MG63 (cell line): ENCODE data around the gene JPT2. TPM values are rescaled to one million over a fixed set of nuclear protein-coding genes. Genes with fewer than 3 reads are reported as not detected.
"Not testable (repeated sequence)": the region's sequence is repeated elsewhere in the genome, so short reads cannot be mapped to it uniquely, and the experiment has no call there.

Experiments used
- DNase-seq: peaks from one replicate; pipeline ENCODE4 v3.0.0-alpha.2; 2020
- H3K27me3 ChIP-seq: fragments of 250-450 bp; sonication (Bioruptor Pico); 2 replicates; pipeline ENCODE4 v1.5.1; 2020; ENCODE audit warnings: mild to moderate bottlenecking, moderate library complexity
- H3K36me3 ChIP-seq: fragments of 250-450 bp; sonication (Bioruptor Pico); 2 replicates; pipeline ENCODE4 v1.5.1; 2020; ENCODE audit warnings: mild to moderate bottlenecking, moderate library complexity
- H3K4me3 ChIP-seq: fragments of 250-450 bp; sonication (Bioruptor Pico); 2 replicates; pipeline ENCODE4 v1.5.1; 2020; ENCODE audit warnings: mild to moderate bottlenecking, moderate library complexity
- H3K9me3 ChIP-seq: fragments of 250-450 bp; sonication (Bioruptor Pico); 2 replicates; pipeline ENCODE4 v1.5.1; 2020; ENCODE audit warnings: mild to moderate bottlenecking, moderate library complexity
- total RNA-seq: library from RNA; depleted of rRNA; stranded (reverse); fragments of >200 nt; shearing (Covaris generic); gene quantifications from 2 replicates; pipeline ENCODE4 v1.2.3, GENCODE V29; 2014; ENCODE audit warnings: low replicate concordance

The JPT2 gene
- total RNA-seq, 1 experiment from 2014 or later = 129 TPM

DNA sequence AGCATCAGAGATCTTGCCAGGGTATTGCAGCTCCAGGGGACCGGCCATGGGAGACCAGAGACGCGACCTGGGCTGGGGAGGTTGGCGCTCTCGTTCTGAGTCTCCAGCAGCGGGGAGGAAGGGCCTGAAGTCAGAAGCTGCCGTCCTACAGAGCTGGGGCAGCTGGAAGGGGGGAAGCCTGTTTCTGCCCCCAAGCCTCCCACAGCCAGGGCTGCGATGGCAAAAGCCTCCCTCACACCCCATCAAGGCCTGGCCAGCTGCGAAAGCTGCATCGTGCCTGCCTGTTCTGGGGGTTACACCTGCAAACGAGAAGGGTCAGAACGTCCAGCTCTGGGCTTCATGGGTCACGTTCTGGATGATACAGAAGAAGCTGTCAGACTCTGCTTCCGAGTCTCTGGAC is 54.0 kb downstream of the JPT2 start:
- Histone ChIP-seq H3K9me3 (peaks cover 6% of the 10 kb centered on the region; the same call in 1 of the 2 replicates), H3K36me3 (peaks cover 54% of the 10 kb centered on the region)
- DNase-seq = no peak

DNA sequence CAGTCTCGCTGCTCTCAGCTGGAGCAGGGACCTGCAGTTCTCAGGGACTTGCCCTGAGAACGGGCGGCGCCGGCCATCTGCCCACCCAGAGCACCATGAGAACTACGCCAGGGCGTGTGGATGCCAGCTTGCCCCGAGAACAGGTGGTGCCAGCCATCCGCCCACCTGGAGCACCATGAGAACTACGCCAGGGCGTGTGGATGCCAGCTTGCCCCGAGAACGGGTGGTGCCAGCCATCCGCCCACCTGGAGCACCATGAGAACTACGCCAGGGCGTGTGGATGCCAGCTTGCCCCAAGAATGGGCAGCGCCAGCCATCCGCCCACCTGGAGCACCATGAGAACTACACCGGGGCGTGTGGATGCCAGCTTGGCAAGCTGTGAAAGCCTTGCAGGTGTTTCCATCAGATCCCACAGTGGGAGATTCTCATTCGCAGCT is 54.5 kb downstream of the JPT2 start:
- H3K27me3 ChIP-seq, H3K4me3 ChIP-seq, DNase-seq, H3K9me3 ChIP-seq: not testable (repeated sequence)
- peaks cover 52% of the 10 kb centered on the region for H3K36me3 ChIP-seq

More for the DNA sequence above, 54.0 kb downstream of the JPT2 start:
- Histone ChIP-seq H3K27me3 (no peaks in the 10 kb centered on the region), H3K4me3 (no peak overlapping the region)

DNA sequence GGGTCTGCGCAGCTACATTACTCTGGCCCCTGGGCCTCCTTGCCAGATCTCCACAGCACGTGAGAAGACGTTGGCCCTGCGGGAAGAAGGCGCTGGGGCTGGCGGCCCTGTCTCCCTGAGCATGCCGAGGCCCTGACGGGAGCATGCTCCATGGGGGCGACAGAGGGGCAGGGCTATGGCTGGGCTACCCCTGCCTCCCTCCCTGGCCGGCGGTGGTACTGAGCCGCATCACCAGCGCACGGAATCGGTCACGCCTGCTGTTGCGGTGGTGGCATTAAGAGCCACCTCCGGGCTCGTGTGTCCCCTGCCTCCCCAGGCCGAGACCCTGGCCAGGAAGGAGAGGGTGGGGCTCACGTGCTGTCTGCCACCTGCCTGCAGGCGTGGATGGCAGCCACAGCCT is 56.0 kb downstream of the JPT2 start:
- no peak overlapping the region for H3K4me3 ChIP-seq
- H3K36me3 ChIP-seq = peaks cover 41% of the 10 kb centered on the region
- no peaks in the 10 kb centered on the region for H3K27me3 ChIP-seq
- no peak for DNase-seq
- H3K9me3 ChIP-seq = peaks cover 6% of the 10 kb centered on the region; the same call in 1 of the 2 replicates

DNA sequence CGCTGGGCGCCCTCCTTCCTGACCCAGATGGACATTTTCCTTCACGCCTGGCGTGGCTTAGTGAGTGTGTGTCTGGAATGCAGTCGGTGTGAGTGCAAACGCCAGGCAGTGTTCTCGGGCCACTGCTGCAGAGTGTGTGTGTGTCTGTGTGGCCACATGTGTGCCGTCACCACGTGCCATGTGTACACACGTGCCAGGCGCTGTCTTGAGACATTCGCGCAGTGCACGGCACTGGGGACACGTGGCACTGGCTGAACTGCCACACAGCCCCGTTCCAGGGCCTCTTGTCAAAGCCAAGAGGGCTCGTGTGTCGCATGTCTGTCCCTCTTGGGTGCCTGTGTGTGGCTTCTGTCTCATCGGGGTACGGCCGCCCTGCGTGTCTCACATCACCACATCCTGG is 56.7 kb downstream of the JPT2 start:
- H3K36me3 ChIP-seq = peaks cover 39% of the 10 kb centered on the region
- peaks cover 6% of the 10 kb centered on the region; the same call in 1 of the 2 replicates for H3K9me3 ChIP-seq
- no peak overlapping the region for H3K4me3 ChIP-seq
- DNase-seq = no peak
- no peaks in the 10 kb centered on the region for H3K27me3 ChIP-seq

DNA sequence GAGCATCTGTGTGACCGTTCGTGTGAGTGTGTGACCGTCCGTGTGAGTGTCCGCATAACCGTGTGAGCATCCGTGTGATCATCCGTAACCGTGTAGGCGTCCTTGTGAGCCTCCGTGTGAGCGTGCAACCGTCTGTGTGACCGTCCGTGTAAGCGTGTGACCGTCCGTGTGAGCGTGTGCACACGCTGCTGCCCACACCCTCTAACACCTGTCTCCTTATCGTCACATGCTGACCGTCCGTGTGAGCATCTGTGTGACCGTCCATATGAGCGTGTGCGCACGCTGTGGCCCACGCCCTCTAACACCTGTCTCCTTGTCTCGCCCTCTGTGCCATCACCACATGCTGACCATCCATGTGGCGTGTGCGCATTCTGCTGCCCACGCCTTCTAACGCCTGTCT is 62.2 kb downstream of the JPT2 start:
- Histone ChIP-seq H3K36me3 (peaks cover 20% of the 10 kb centered on the region), H3K27me3 (no peaks in the 10 kb centered on the region), H3K9me3 (no peaks in the 10 kb centered on the region), H3K4me3 (no peak overlapping the region)
- no peak for DNase-seq

DNA sequence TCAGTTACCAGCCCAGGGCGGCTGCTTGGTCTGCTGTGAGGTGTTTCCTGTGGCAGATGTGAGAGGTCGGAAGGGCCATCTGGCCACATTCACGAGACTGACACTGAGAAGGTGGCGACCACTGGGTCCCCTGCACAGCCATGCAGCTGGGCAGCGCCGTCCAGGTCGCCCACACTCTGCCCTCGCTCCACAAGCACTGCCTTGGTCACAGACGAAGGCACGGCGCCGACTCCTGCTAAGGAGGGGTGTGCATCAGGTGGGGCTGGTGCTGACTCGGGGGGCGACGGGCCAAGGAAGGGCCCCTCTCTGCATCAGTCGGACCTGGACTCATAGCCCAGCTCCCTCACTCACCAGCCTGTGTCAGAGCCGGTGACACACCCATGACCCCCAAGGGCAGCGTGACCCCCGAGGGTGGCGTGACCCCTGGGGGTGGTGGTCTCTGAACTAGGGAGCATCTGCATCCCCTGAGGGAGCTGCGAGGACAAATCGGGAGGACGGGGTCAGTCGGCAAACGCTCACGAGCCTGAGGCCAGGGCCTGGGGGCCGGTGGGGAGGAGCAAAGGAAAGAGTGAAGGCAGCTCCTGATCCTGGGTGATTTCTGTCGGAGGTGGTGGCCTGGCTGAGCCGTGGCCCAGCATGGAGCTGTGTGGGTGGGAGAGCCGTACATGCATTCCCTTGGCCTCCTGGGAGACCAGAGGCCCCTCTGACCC is 62.9 kb downstream of the JPT2 start:
- Histone ChIP-seq H3K27me3 (no peaks in the 10 kb centered on the region), H3K36me3 (peaks cover 27% of the 10 kb centered on the region), H3K9me3 (no peaks in the 10 kb centered on the region), H3K4me3 (no peak overlapping the region)
- DNase-seq = no peak

DNA sequence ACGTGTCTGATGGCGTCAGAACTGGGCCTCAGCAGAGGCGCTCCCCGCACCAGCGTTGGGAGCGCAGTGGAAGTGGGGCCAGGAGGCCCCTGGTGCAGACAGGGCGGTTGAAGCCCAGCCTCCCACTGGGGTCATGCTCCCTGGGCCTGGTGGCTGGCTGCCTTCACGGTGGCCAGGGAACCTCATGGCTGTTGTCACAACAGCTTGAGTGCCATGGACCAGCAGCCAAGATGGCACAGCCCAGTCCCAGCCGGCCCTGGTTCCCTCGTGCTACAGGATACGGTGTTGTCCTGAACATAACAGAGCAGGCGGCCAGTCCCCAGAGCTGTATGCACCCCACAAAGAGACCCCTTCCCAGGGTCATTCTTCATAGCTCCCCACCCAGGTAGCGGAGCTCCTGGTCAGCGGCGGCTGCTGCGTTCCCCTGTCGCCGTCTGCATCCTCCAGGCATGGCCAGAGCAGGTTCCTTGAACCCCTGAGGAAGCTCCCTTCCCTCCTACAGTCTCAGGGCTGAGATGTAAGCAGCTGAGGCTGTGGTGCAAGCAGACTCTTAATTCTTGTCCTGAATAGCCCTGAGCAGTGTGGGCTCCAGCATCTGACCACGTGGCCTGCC is 63.6 kb downstream of the JPT2 start:
- no peaks in the 10 kb centered on the region for H3K27me3 ChIP-seq
- H3K9me3 ChIP-seq = no peaks in the 10 kb centered on the region
- no peak for DNase-seq
- H3K36me3 ChIP-seq = peaks cover 28% of the 10 kb centered on the region
- H3K4me3 ChIP-seq = no peak overlapping the region

DNA sequence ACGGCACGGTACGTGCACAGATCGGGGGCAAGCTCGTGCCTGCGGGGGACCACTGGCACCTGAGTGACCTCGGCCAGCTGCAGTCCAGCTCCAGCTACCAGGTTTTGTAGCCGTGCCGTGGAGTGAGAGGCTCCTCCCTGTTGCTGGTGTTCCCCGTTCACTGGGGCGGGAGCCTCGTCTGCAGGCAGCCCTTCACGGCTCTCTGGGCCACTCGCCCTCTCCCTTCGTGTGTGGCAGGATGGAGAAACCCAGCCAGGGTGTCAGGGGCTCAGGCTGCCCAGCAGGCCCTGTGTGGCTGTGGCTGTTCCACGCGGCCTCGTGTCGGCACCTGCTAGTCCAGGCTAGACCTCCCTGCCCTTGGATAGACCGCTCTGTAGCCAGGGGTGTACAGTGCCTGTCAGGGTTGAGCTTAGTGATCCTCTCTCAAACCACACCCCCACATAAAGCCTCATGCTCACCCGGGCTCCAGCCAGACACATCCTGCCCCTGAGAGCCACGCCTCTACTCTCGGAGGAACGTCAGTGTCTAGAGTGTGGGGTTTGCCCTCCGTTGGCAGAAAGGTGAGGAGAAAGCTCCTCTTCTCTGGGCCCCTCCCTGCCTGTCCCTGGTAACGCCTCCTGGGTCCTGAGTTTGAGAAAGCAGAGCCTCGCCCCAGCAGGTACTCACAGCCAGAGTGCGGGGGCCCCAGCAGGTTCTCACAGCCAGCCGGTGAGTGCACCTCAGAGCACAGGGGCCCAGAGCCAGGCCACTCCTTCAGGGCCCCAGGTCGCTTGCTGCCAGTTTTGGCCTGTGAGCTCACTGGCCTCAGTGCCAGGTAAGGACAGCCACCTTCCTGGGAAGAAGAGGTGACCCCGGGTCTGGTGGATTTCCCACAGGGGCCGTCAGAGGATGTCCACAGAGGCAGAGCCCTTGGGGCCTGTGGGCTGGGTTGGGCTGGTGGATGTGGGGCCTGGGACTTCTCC is 65.6 kb downstream of the JPT2 start:
- Histone ChIP-seq H3K27me3 (no peaks in the 10 kb centered on the region), H3K9me3 (no peaks in the 10 kb centered on the region), H3K4me3 (no peak overlapping the region), H3K36me3 (peaks cover 45% of the 10 kb centered on the region)
- DNase-seq = no peak

DNA sequence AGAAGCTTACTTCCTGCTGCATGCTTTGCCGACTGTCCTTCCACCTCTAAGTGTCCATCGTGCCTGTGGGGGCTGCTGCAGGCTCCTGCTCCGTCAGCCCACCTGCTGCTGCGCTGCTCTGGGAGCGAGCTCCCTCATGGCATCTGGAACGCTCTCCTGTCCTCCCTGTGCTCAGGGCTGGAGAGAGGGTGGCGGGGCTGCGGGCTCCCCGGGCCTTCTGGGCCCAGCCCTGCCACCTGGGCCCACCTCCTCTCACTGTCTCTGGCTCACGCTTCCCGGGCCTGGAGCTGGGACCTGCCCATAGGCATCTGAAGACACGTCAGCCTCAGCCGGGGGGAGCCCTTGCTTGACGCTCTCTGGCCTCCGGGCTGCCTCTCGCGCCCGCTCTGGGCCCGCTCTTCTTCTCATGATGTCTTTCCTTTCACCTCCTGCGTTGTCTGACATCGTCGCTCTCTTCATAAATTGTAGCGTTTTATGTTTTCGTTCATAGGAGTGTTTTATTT is 66.3 kb downstream of the JPT2 start:
- H3K36me3 ChIP-seq = peaks cover 52% of the 10 kb centered on the region
- no peak for DNase-seq
- H3K27me3 ChIP-seq = no peaks in the 10 kb centered on the region
- H3K9me3 ChIP-seq = no peaks in the 10 kb centered on the region
- no peak overlapping the region for H3K4me3 ChIP-seq

DNA sequence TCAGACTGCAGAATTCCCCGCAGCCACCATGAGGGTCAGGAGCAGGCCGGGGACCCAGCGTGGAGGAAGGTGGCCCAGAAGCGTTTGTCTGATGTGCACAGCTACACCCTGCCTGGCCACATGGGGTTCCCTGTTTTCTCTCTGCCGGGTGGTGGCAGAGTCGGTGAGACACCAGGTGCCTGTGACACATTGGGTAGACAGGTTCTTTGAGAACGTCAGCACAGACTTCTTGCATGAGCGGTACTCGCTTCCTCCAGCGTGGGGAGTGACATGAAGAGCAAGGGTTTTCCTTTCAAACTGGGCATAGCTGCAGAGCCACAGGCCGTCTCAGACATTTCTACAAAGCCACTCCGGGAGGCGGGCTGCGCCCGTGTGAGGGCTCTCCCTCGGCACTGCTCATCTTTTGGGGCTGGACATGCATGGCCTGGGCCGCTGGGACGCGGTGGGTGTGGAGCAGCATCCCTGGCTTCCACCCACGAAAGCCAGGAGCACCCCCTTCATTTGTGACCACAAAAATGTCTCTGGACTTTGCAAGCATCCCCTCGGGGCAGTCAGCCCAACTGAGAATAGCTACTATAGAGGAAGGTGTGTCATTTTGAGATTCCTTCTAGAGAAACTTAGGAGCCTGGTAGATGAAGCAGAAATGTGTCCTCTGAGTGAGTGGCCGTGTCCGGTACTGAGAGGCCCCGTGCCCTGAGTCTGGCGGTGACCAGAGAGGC is 67.3 kb downstream of the JPT2 start:
- no peaks in the 10 kb centered on the region for H3K9me3 ChIP-seq
- H3K27me3 ChIP-seq = no peaks in the 10 kb centered on the region
- no peak overlapping the region for H3K4me3 ChIP-seq
- H3K36me3 ChIP-seq = peaks cover 56% of the 10 kb centered on the region
- peak; percentile 71 for DNase-seq

DNA sequence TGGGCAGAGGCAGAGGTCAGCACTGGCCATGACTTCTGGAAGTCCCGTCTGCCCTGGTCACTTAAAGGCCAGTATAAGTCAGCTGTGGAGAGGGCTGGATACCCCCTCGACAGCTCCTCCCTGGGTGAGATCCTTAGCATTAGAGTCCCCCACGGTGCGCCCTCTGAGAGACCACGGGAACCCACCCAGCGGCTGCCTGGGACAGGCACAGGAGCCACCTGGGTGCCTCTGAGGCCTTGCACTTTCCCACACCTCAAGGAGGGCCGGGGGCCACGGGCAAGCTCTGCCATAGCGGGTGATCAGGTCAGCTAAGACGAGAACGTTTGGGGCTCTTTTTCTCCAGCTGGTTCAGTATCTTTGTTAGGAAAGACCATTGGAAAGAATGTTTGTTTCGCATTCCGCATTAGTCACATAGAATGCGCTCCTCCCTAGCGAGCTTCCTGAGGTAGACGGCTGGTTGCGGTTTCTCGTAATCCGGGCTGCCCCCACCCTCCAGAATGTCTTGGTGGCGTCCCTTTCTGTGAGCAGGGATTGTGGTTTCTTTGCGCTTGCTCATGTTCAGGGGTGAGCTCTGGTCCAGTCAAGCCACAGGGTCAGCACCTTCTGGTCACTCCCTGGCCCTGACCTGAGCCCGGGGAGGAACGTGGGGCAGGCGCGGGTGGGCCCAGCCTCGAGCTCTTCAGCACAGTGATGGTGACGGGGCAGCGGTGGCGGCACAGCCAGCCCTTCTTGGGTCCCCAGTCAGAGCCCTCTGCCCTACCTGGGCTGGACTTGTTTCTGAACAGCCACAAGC is 68.0 kb downstream of the JPT2 start:
- no peaks in the 10 kb centered on the region for H3K9me3 ChIP-seq
- H3K36me3 ChIP-seq = peaks cover 55% of the 10 kb centered on the region
- peak; percentile 87 for DNase-seq
- H3K4me3 ChIP-seq = no peak overlapping the region
- no peaks in the 10 kb centered on the region for H3K27me3 ChIP-seq

DNA sequence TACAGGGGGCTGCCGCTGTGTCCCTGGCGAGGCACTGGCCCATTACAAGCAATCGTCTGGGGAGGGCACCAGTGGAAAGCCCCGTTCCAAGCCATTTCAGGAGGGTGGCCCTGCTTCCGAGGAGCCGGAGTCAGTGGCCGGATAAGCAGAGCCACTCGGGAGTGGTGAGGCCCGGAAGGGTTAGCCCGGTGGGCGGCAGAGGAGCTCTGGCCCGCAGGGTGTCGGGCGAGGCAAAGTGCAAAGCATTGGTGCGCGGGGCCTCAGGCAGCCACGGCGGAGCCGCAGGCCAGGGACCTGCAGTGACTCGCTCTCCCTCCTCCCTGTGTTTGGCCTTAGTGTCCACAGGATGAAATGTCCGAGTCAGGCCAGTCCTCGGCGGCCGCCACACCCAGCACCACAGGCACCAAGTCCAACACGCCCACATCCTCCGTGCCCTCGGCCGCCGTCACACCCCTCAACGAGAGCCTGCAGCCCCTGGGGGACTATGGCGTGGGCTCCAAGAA is 68.7 kb downstream of the JPT2 start:
- Histone ChIP-seq H3K36me3 (peaks cover 58% of the 10 kb centered on the region), H3K4me3 (no peak overlapping the region), H3K9me3 (no peaks in the 10 kb centered on the region), H3K27me3 (no peaks in the 10 kb centered on the region)
- DNase-seq = no peak

DNA sequence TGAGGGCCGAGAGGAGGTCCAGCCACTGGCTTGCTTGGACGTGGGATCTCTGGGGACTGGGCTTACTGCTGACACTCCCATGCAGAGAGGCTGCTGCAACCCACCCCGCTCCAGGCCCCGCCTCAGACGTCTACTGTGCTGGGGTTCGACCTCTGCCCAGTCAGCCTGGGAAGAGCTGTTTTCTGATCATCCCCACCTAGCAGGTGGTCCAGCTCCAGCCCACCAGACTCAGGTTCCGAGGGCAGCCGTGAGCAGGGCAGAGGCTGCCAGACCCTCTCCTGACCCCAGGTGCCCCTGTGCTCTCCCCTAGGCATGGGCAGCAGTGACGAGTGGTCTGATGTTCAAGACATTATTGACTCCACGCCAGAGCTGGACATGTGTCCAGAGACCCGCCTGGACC is 69.9 kb downstream of the JPT2 start:
- DNase-seq = no peak
- Histone ChIP-seq H3K9me3 (no peaks in the 10 kb centered on the region), H3K4me3 (no peak overlapping the region), H3K27me3 (no peaks in the 10 kb centered on the region), H3K36me3 (peaks cover 66% of the 10 kb centered on the region)

DNA sequence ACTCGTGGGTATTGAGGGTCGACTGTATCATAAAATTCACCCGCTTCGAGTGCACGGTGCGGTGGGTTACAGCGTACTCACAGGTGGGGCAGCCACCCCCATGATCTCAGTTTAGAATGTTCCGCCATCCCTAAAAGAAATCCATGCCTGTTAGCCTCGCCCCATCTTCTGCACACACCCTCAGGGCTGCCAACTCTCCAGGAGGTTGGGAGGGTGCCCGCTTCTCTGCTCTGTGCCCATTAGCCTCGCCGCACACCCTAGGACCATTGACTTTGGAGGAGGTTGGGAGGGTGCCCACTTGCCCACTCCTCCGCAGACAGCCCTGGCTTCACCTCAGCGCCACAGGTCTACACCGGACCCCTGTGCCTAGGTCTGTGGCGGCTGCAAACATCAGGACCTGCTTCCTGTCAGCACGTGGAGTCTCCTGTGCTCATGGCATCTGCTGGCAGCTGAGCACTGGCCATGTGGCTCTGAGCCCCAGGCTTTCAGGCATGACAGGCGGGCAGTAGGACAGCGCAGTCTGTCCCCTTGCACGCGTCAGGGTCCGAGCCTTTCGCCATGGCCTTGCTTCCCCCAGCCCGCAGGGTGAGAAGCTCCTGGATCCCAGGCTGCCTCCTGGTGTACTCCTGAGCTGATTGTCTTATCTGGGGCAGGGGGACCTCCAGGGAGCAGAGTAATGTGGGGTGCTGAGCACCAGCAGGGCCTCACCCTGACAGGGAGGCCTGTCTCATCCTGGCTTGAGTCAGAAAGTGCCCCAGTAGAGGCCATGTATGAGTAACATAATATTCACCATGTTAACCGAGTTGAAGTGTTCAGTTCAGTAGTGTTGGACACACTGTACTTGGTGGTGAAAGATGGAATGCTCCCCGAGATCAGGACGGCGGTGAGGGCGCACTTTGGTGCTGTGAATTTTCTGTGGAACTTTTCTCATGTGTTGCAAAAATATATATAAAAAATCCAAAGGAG is 71.4 kb downstream of the JPT2 start:
- DNase-seq = no peak
- no peaks in the 10 kb centered on the region for H3K9me3 ChIP-seq
- H3K36me3 ChIP-seq = peaks cover 72% of the 10 kb centered on the region
- no peak overlapping the region for H3K4me3 ChIP-seq
- H3K27me3 ChIP-seq = no peaks in the 10 kb centered on the region
